Esophagus (tissue), 2 donors: ENCODE data around the gene CYBRD1. TPM values are rescaled to one million over a fixed set of nuclear protein-coding genes. Genes with fewer than 3 reads are reported as not detected.

Experiments
- H3K27ac ChIP-seq, 2 donors: one replicate each; pipeline ENCODE4 v1.5.1; 2013; ENCODE audit warnings: low read depth in 2 of 2, mild to moderate bottlenecking in 2 of 2, inconsistent platforms in 1 of 2, low read length in 1 of 2, moderate library complexity in 1 of 2
- H3K27me3 ChIP-seq, 2 donors: one replicate each; pipeline ENCODE4 v1.6.1; 2013; ENCODE audit warnings: low read length in 2 of 2, control low read depth in 1 of 2, mild to moderate bottlenecking in 1 of 2; ENCODE audit not compliant: insufficient read depth in 2 of 2, control insufficient read depth in 1 of 2
- H3K36me3 ChIP-seq, 2 donors: one replicate each; pipeline ENCODE4 v1.6.1; 2013; ENCODE audit warnings: low read length in 1 of 2; ENCODE audit not compliant: control insufficient read depth in 2 of 2, insufficient read depth in 2 of 2
- H3K4me1 ChIP-seq, 2 donors: one replicate each; pipeline ENCODE4 v1.6.1; 2013; ENCODE audit warnings: low read length in 1 of 2; ENCODE audit not compliant: control insufficient read depth in 2 of 2, insufficient read depth in 2 of 2
- H3K4me3 ChIP-seq, 2 donors: one replicate each; pipeline ENCODE4 v1.5.1; 2013; ENCODE audit warnings: low read length in 2 of 2, mild to moderate bottlenecking in 2 of 2, low read depth in 1 of 2, moderate library complexity in 1 of 2
- H3K9me3 ChIP-seq, 2 donors: one replicate each; pipeline ENCODE4 v1.6.1; 2013; ENCODE audit warnings: mild to moderate bottlenecking in 2 of 2, low read depth in 1 of 2, low read length in 1 of 2, moderate library complexity in 1 of 2; ENCODE audit not compliant: control insufficient read depth in 2 of 2, insufficient read depth in 1 of 2
- WGBS, 2 donors: extraction: QIAGEN DNeasy Blood & Tissue Kit; methylation state at CpG; one replicate each; pipeline ENCODE4 v1.1.7; 2013; 5-methylcytosine and 5-hydroxymethylcytosine counted together
- polyA plus RNA-seq, 2 donors: library from polyadenylated mRNA; stranded (reverse); fragments of 200-250 nt; gene quantifications; one replicate each; pipeline ENCODE4 v1.2.3, GENCODE V29; 2013
- donor health status: healthy with polysubstance abuse.
- donor health status: Bipolar disorder and iron deficiency.

Gene CYBRD1
- polyA plus RNA-seq, 2 donors, result 8.4 to 17.2 TPM

- H3K27me3 ChIP-seq, result no peaks in the 10 kb centered on the region
- no peak overlapping the region for H3K4me3 ChIP-seq
- 74 to 76% methylated on average over 4 of the region's 4 CpGs for WGBS, 2 donors
- no peaks in the 10 kb centered on the region for H3K36me3 ChIP-seq
- no peak overlapping the region for H3K27ac ChIP-seq
- H3K9me3 ChIP-seq, result peaks cover 0 to 3% of the 10 kb centered on the region in 2 donors
- no peaks in the 10 kb centered on the region for H3K4me1 ChIP-seq
Measured at GRCh38 chr2:171587132-171587531, 64.9 kb downstream of the CYBRD1 start.

DNA sequence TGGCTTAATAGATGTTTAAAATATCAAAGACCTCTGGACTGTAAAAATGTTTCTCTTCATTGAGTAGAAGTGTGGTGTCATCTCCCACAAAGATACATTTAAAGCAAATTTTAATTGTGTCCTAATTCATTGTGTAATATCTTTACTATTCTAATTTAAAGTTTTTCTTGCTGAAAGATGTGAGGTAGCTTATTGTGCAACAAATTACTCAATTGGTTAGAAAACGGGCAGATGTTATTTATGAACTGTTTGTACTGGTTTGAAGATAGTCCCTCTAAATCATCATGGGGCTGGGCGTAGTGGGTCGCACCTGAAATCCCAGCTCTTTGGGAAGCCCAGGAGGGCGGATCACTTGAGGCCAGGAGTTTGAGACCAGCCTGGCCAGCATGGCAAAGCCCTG lies 65.3 kb downstream of the CYBRD1 start:
- H3K27me3 ChIP-seq, result no peaks in the 10 kb centered on the region
- H3K9me3 ChIP-seq, result peaks cover 0 to 3% of the 10 kb centered on the region in 2 donors
- no peaks in the 10 kb centered on the region for H3K36me3 ChIP-seq
- WGBS, 2 donors, result 90 to 92% methylated on average over 4 of the region's 4 CpGs
- no peak overlapping the region for H3K4me3 ChIP-seq
- no peaks in the 10 kb centered on the region for H3K4me1 ChIP-seq
- H3K27ac ChIP-seq, result no peak overlapping the region

- Histone ChIP-seq H3K27ac (no peak overlapping the region), H3K36me3 (no peaks in the 10 kb centered on the region), H3K4me1 (no peaks in the 10 kb centered on the region), H3K27me3 (no peaks in the 10 kb centered on the region), H3K4me3 (no peak overlapping the region), H3K9me3 (peaks cover 0 to 3% of the 10 kb centered on the region in 2 donors)
- 93 to 96% methylated on average over 1 of the region's 1 CpG for WGBS, 2 donors
Measured at GRCh38 chr2:171590116-171590515, 67.8 kb downstream of the CYBRD1 start.

DNA sequence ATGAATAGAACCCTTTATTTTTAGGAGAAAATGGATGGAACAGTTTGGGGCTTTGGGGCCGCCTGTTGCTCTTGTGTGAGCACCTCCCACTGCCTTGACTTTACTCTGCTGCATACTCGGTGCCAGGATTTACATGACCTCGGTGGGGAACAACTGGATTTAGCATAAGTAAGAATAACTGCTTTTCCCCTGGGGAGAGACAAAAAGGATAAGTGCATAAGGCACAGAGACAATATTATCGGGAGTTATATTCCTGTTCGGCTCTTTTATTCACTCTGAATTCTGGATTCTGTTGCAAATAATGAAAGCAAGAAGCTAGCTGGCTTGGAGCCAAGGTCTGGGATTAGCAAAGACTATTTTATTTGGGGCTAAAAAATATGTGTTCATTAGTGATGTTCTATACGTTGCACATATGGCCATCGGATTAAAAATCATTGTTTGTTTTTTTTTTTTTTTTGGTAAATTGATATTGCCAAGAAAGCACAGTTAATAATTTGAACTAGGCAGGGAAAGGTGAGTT lies 69.8 kb downstream of the CYBRD1 start:
- Histone ChIP-seq H3K36me3 (no peaks in the 10 kb centered on the region), H3K4me1 (no peaks in the 10 kb centered on the region), H3K4me3 (no peak overlapping the region), H3K9me3 (peaks cover 0 to 3% of the 10 kb centered on the region in 2 donors), H3K27ac (no peak overlapping the region), H3K27me3 (no peaks in the 10 kb centered on the region)
- 27 to 42% methylated on average over 7 of the region's 7 CpGs for WGBS, 2 donors

DNA sequence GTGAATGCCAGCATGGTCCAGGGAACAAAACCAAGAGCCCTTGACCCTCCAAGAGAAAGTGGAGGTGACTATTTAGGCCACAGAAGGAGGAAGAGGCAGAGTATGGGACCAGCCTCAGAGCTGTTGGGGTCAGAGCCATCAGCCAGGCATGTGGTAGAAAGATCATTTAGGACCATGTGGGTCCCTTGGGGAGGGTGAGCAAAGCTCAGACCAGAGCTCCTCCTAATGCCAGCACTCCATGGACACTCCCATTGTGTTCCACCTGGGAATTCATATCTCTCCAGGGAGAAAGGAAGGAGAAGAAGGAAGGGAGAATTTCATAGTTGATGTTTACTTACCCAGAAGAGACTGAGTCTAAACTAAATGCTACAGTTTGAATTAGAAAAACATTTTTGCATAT lies 73.2 kb downstream of the CYBRD1 start:
- Histone ChIP-seq H3K27ac (no peak overlapping the region), H3K4me1 (no peaks in the 10 kb centered on the region), H3K9me3 (peaks cover 0 to 3% of the 10 kb centered on the region in 2 donors), H3K36me3 (no peaks in the 10 kb centered on the region), H3K27me3 (no peaks in the 10 kb centered on the region), H3K4me3 (no peak overlapping the region)

DNA sequence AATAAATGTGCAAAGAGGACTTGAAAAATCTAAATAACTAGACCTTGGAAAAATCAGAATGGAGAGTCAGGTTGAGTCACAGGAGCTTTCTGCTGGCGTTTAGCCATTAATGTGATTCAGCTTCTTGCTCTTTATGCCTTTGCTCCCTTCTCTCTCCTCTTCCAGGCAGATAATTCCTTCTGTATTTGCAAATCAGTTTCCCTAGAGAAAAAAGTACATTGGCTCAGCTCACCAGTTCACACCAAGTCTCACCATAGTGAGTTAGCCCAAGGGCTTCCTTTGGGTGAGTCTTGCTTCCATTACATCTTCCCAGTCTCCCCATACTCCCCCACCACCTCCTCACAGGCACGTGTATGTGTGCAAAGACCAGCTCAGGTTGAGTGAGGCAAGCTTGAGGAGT lies 73.6 kb downstream of the CYBRD1 start:
- Histone ChIP-seq H3K4me3 (no peak overlapping the region), H3K36me3 (no peaks in the 10 kb centered on the region), H3K4me1 (no peaks in the 10 kb centered on the region), H3K27ac (no peak overlapping the region), H3K9me3 (no peaks in the 10 kb centered on the region), H3K27me3 (no peaks in the 10 kb centered on the region)
- WGBS, 2 donors, result 53 to 58% methylated on average over 2 of the region's 2 CpGs

GRCh38 chr2:171598713-171599319 lies 76.5 kb downstream of the CYBRD1 start:
- 13% methylated on average over 7 of the region's 7 CpGs for WGBS, 2 donors
- no peaks in the 10 kb centered on the region for H3K4me1 ChIP-seq
- H3K9me3 ChIP-seq, result no peaks in the 10 kb centered on the region
- no peaks in the 10 kb centered on the region for H3K27me3 ChIP-seq
- no peaks in the 10 kb centered on the region for H3K36me3 ChIP-seq
- H3K27ac ChIP-seq, result no peak overlapping the region
- no peak overlapping the region for H3K4me3 ChIP-seq

DNA sequence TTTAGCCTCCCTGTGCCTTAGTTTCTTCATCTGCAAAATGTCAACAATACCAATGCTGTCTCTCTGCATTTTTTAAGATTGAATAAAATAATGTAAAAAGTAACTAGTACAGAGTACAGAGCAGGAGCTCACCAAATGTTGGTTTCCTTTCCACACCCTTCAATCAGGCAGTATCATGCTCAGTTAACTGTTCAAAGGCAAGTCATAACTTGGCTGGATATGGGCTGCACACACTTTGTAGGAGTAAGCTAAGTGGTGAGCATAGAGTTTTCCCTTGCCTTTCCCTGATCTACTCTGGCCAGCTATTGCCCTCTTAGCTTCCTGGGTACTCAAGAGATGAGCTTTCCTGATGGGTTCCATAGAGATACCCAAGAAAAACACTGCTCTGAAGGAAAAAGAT lies 77.9 kb downstream of the CYBRD1 start:
- Histone ChIP-seq H3K9me3 (no peaks in the 10 kb centered on the region), H3K36me3 (no peaks in the 10 kb centered on the region), H3K27me3 (no peaks in the 10 kb centered on the region), H3K4me1 (no peaks in the 10 kb centered on the region), H3K4me3 (no peak overlapping the region), H3K27ac (no peak overlapping the region)

GRCh38 chr2:171602352-171602751 lies 80.1 kb downstream of the CYBRD1 start:
- H3K4me1 ChIP-seq, result no peaks in the 10 kb centered on the region
- H3K4me3 ChIP-seq, result no peak overlapping the region
- H3K27ac ChIP-seq, result no peak overlapping the region
- H3K27me3 ChIP-seq, result no peaks in the 10 kb centered on the region
- 70 to 79% methylated on average over 5 of the region's 5 CpGs for WGBS, 2 donors
- H3K9me3 ChIP-seq, result no peaks in the 10 kb centered on the region
- no peaks in the 10 kb centered on the region for H3K36me3 ChIP-seq
